GM10266 (cell line): Measurements from ENCODE around the gene CD300LB.
"Not testable (repeated sequence)": the region's sequence is repeated elsewhere in the genome, so short reads cannot be mapped to it uniquely, and the experiment has no call there.

Experiments
- DNase-seq: peaks from one replicate; pipeline ENCODE4 v3.0.0; 2012; ENCODE audit errors: extremely low spot score
- CTCF ChIP-seq: IDR thresholded peaks from 2 replicates; pipeline ENCODE4 v1.5.1; 2012; ENCODE audit warnings: mild to moderate bottlenecking, low read depth; ENCODE audit not compliant: control insufficient read depth, insufficient read depth; ENCODE audit errors: missing control alignments

Gene CD300LB

GRCh38 chr17:74531231-74531761 lies at the start of gene CD300LB:
Gene CD300LB (minus strand): TSS chr17:74531475. CDS start chr17:74531350, 125 bp downstream.
- DNase-seq, result no peak

GRCh38 chr17:74579900-74580299 lies 48.6 kb upstream of the CD300LB start:
- no peak for DNase-seq
- no peak for TF ChIP-seq CTCF

More at GRCh38 chr17:74531231-74531761, at the start of gene CD300LB:
- TF ChIP-seq CTCF, result no peak

- DNase-seq, result no peak
- TF ChIP-seq CTCF, result no peak
These were observed 47.7 kb upstream of the CD300LB start for GRCh38 chr17:74578979-74579378.

DNA sequence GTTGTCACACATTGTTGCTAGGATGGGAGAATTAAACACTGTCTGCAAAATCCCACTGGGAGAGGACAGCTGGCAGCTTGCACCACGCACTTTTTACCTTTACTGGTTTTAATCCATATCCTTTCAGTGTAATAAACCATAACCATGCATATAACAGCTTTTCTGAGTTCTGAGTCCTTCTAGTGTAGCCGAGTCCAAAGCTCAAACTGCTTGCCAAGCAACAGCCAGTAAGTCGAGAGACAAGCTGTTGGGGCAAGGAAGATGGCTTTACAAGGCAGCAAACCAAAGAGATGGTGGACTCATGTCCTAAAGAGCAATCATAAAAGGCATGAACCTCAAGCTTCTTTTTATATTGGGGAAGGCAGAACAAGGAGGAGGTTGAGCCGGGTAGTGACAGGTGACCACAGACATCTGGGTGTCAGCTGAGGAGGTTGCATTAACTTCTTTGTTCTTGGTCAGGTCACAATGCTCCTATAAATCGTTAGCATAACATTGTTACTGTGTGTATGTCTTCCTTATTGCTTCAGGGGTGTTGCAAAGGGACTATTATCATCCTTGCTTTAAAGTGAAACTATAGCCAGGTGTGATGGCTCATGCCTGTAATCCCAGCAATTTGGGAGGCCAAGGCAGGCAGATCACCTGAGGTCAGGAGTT lies 43.3 kb upstream of the CD300LB start:
- no peak for DNase-seq
- no peak for TF ChIP-seq CTCF

GRCh38 chr17:74573635-74574034 lies 42.4 kb upstream of the CD300LB start:
- not testable (repeated sequence) for DNase-seq

GRCh38 chr17:74573169-74573568 lies 41.9 kb upstream of the CD300LB start:
- TF ChIP-seq CTCF, result no peak
- DNase-seq, result no peak

DNA sequence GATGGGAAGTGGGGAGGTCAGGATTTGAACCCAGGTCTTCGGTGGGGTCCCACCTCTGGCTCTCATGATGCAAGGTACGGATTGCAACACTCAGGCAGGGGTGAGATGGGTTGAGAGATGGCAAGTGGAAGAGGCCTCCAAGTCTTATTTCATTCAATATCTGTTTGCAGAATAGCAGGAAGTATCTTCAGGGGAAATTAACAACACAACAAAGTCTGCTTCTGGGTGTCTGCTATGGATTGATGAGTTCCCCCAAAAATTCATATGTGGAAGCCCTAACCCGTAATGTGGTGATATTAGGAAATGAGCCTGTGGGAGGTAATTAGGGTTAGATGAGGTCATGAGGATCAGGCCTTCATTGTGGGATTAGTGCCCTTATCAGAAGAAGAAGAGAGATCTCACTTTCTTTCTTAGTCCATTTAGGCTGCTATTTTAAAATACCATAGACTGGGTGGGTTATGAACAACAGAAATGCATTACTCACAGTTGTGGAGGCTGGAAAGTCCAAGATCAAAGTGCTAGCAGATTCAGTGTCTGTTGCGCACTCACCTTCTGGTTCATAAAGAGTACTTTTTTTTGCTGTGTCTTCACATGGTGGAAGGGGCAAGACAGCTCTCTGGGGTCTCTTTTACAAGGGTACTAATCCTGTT lies 40.5 kb upstream of the CD300LB start:
- no peak for DNase-seq
- TF ChIP-seq CTCF, result no peak
